ES-I3 (cell line): ENCODE data around the gene STX12.
"Not testable (repeated sequence)": the region's sequence is repeated elsewhere in the genome, so short reads cannot be mapped to it uniquely, and the experiment has no call there.

Source experiments
- H3K36me3 ChIP-seq: 2 replicates; pipeline ENCODE4 v1.6.1; 2013; ENCODE audit warnings: mild to moderate bottlenecking, low read length, control low read depth, moderate library complexity; ENCODE audit not compliant: insufficient read depth
- H3K4me1 ChIP-seq: 2 replicates; pipeline ENCODE4 v1.6.1; 2013; ENCODE audit warnings: mild to moderate bottlenecking, control low read depth, low read length; ENCODE audit not compliant: insufficient read depth
- H3K9ac ChIP-seq: 2 replicates; pipeline ENCODE4 v1.6.1; 2013; ENCODE audit warnings: low read depth, mild to moderate bottlenecking, low read length, moderate library complexity
- H3K9me3 ChIP-seq: 2 replicates; pipeline ENCODE4 v1.6.1; 2013; ENCODE audit warnings: mild to moderate bottlenecking, low read length, moderate library complexity; ENCODE audit not compliant: control insufficient read depth, insufficient read depth

The STX12 gene

DNA sequence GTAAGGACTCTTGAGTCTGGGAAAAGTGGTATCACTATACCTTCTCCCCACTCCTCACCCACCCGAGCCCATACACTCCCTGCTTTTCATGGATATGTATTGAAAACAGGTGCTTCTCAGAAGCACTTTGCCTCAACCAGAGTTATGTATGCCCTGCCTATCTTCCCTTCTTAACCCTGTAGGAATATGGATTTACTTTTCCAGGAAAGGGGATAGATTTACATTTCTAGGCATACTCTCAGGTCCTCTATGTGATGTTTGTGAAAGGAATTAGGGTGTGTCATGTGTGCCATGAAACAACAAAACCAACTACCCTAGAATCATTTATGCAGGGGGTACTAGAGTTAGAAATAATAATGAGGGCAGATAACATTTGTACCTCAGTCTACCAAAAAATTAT, 11.0 kb upstream of the STX12 start:
- H3K4me1 ChIP-seq = no peaks in the 10 kb centered on the region
- H3K36me3 ChIP-seq = peaks cover 2% of the 10 kb centered on the region; the same call in 1 of the 2 replicates
- H3K9ac ChIP-seq = no peak overlapping the region
- H3K9me3 ChIP-seq = no peaks in the 10 kb centered on the region

GRCh38 chr1:27763358-27763757, 9.7 kb upstream of the STX12 start:
- Histone ChIP-seq H3K36me3 (peaks cover 2% of the 10 kb centered on the region; the same call in 1 of the 2 replicates), H3K9ac (no peak overlapping the region), H3K4me1 (no peaks in the 10 kb centered on the region), H3K9me3 (no peaks in the 10 kb centered on the region)

DNA sequence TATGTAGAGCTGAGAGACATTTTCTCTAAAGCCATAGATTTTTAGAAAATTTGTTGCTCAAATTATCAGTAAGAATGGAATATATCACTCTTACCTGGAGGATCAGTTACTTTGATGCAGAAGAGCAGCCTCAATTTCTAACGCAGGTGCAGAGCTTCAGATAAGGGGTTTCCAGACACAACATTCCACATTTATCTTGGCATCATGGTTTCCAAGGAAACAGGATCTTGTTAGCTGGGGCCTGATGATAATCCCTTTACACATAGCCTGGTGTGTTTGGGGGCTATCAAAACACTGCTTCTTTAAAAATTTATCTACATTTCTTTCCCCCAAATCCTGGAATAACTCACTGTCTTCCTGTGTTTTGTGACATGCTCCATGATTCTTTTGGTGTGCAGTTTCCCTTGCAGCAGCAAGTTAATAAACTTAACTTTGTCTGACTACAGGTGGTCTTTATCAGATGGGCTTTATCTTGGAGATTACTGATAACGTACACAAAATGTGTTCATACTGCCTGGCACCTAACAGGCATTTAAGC, 2.7 kb upstream of the STX12 start:
- H3K9ac ChIP-seq = no peak overlapping the region
- no peaks in the 10 kb centered on the region for H3K9me3 ChIP-seq
- H3K36me3 ChIP-seq = no peaks in the 10 kb centered on the region
- peaks cover 9% of the 10 kb centered on the region; the same call in 1 of the 2 replicates for H3K4me1 ChIP-seq

DNA sequence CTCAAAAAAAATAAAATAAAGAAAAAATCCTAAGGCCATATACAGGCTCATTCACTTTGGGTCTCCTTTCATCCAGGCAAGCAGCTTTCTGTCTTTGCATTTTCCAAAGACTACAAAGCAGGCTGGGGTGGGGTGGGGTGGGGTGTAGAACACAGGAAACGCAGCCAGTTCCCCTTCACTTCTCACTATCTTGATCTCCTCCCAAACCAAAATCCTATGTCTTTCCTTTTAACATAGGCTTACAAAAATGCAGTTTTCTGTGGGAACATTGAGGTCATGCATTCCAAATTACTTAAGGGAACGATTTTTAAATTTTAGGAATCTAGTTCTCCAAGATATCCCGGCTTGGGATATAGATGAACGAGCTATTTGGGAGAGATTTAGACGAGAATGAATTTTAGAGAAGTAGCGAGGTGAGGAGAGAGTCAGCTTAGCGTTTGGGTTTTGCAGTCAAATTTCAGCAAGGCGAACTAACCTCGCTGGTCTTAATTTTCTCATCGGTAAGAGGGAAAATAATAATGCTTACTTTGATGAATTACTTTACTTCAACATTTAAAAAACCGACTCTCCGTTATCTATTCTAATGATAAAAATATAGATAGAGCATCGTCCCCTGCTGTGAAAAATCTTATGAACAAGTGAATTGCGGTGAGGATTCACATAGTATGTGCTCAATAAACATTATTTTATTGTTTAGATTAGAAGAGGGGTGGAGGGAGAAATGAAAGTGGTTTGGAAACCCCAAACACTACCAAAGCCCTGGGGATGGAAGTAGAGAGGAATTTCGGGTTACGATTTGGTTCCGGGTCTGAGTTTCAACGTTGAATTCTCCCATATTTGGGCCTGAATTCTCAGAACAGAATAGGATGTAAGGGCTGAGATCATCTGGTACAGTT, 735 bp upstream of the STX12 start:
- H3K9ac ChIP-seq = peak overlapping the region; percentile 93
- H3K4me1 ChIP-seq = peaks cover 9% of the 10 kb centered on the region; the same call in 1 of the 2 replicates
- H3K36me3 ChIP-seq = no peaks in the 10 kb centered on the region
- no peaks in the 10 kb centered on the region for H3K9me3 ChIP-seq

GRCh38 chr1:27773826-27774445, 917 bp downstream of the STX12 start:
- H3K36me3 ChIP-seq = no peaks in the 10 kb centered on the region
- H3K4me1 ChIP-seq = peaks cover 9% of the 10 kb centered on the region; the same call in 1 of the 2 replicates
- peak overlapping the region; percentile 93 for H3K9ac ChIP-seq
- H3K9me3 ChIP-seq = no peaks in the 10 kb centered on the region

DNA sequence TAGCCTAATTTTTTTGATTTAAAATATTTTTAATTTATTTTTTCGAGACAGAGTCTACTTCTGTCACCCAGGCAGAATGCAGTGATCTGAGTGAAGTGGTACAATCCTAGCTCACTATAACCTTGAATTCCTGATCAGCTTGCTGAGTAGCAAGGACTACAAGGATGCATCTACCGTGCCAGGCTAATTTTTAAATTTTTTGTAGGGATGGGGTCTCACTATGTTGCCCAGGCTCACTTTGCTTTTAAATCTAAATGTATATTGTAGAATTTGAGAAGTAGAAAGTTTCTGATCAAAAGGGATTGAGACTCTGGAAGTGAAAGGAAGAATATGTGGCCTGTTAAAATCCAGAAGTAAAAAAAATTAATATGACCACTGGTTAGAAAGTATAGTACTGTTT, 1.6 kb downstream of the STX12 start:
- Histone ChIP-seq H3K9ac (no peak overlapping the region), H3K36me3 (no peaks in the 10 kb centered on the region), H3K4me1 (peaks cover 9% of the 10 kb centered on the region; the same call in 1 of the 2 replicates), H3K9me3 (no peaks in the 10 kb centered on the region)

DNA sequence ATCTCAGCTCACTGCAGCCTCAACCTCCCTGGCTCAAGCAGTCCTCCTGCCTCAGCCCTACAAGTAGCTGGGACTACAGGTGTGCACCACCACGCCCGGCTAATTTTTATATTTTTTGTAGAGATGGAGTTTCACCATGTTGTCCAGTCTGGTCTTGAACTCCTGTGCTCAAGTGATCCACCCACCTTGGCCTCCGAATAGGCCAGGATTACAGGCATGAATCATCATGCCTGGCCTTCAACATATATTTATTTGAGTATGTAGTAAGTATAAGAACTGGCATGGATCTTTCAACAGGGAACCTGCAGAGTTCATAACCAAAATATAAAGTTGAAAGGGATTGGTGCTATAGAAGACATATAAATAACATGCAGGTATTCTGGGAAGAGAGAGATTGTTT, 2.3 kb downstream of the STX12 start:
- H3K4me1 ChIP-seq, H3K9me3 ChIP-seq, H3K36me3 ChIP-seq, H3K9ac ChIP-seq: not testable (repeated sequence)

GRCh38 chr1:27776276-27776675, 3.3 kb downstream of the STX12 start:
- H3K36me3 ChIP-seq, H3K9me3 ChIP-seq, H3K9ac ChIP-seq, H3K4me1 ChIP-seq: not testable (repeated sequence)

GRCh38 chr1:27778056-27778455, 5.0 kb downstream of the STX12 start:
- no peak overlapping the region for H3K9ac ChIP-seq
- H3K36me3 ChIP-seq = no peaks in the 10 kb centered on the region
- H3K4me1 ChIP-seq = peaks cover 5% of the 10 kb centered on the region; the same call in 1 of the 2 replicates
- H3K9me3 ChIP-seq = no peaks in the 10 kb centered on the region

DNA sequence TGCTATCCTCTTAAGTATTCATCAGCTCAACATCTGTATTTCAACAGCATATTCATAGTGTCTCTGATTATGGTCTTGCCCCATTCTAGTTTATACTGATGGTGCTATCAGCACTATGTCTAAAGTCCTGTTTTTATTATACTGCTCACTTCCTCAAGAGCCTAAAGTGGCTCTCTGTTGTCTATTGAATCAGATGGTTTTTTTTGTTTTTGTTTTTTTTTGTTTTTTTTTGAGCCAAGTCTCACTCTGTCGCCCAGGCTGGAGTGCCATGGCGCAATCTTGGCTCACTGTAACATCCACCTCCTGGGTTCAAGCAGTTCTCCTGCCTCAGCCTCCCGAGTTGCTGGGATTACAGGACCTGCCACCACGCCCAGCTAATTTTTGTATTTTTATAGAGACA, 6.1 kb downstream of the STX12 start:
- H3K9me3 ChIP-seq = no peaks in the 10 kb centered on the region
- H3K9ac ChIP-seq = no peak overlapping the region
- H3K4me1 ChIP-seq = peaks cover 2% of the 10 kb centered on the region; the same call in 1 of the 2 replicates
- H3K36me3 ChIP-seq = no peaks in the 10 kb centered on the region

DNA sequence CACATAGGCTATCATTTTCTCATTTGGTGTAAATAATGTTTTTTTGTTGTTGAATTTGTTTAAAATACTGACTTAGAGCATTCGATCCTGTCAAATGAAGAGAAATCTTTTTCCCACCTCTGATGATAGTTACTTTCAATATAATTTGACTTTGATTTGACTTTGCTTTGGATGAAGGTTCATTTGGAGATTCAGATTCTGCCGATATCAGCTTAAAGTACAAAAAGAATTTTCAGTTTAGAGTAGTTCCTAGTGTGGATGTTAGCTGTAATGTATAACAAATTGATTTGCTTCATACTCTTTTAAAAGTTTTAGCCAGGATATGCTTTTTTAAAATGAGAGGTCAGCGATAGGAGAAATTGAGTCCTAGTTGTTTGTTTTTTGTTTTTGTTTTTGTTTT, 9.9 kb downstream of the STX12 start:
- no peak overlapping the region for H3K9ac ChIP-seq
- no peaks in the 10 kb centered on the region for H3K9me3 ChIP-seq
- no peaks in the 10 kb centered on the region for H3K36me3 ChIP-seq
- H3K4me1 ChIP-seq = no peaks in the 10 kb centered on the region; the same call in 1 of the 2 replicates

DNA sequence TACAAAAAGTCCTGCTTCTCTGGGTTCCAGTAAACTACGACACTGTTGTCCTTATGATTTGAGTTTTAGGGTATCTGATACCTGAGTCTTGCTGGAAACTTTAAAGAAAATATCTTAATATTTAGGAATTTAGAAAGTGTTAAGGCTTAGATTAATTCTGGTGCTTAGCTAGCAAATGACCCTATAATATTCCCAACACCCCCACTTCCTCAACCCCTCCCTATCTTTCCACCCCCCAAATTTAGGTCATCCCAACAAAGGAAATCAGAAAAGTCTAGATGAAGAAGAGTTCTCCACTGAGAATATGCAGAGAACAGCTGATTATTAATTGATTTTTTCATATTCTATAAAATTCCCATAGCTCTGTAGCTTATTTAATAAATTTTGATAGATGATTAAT, 11.7 kb downstream of the STX12 start:
- Histone ChIP-seq H3K9ac (no peak overlapping the region), H3K36me3 (no peaks in the 10 kb centered on the region), H3K9me3 (no peaks in the 10 kb centered on the region), H3K4me1 (no peaks in the 10 kb centered on the region; the same call in 1 of the 2 replicates)

GRCh38 chr1:27785781-27786455, 12.9 kb downstream of the STX12 start:
- H3K9ac ChIP-seq = no peak overlapping the region
- no peaks in the 10 kb centered on the region; the same call in 1 of the 2 replicates for H3K4me1 ChIP-seq
- H3K36me3 ChIP-seq = no peaks in the 10 kb centered on the region
- H3K9me3 ChIP-seq = no peaks in the 10 kb centered on the region

DNA sequence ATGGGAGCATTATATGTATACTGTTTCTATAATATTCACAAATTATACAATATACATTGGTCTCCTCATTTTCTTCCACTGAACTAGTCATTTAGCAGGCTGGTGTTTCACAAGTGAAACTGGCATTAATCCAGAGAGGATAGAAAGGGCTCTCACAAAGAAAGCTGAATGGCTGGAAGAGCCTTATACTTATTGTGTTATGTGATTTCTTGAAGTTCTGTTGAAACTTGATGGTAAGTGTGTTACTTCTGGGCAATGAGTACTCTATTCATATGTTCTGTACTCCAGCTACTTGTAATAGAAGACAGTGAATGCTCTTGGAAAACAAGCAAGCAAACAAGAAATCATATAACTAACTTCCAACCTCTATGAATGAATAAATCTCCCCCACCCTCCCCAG, 14.9 kb downstream of the STX12 start:
- Histone ChIP-seq H3K4me1 (no peaks in the 10 kb centered on the region; the same call in 1 of the 2 replicates), H3K9me3 (no peaks in the 10 kb centered on the region), H3K36me3 (no peaks in the 10 kb centered on the region), H3K9ac (no peak overlapping the region)
